Lower leg skin (tissue), 3 donors: ENCODE measurements around the gene BPIFB3.

ENCODE experiments used
- CTCF ChIP-seq, 3 donors: fragments of 450-650 bp; IDR thresholded peaks; one replicate each; pipeline ENCODE4 v1.5.1; 2016; ENCODE audit warnings: antibody characterized with exemption in 3 of 3, mild to moderate bottlenecking in 3 of 3, moderate library complexity in 2 of 3
- POLR2A ChIP-seq, 2 donors: fragments of 450-650 bp; IDR thresholded peaks; one replicate each; pipeline ENCODE4 v1.6.1; 2016 to 2017; ENCODE audit warnings: antibody characterized with exemption in 2 of 2, mild to moderate bottlenecking in 1 of 2, moderate library complexity in 1 of 2

- TF ChIP-seq CTCF (IDR thresholded peaks at IDR 0.05) (no peak), POLR2A (IDR thresholded peaks at IDR 0.05) (no peak)
Observed at GRCh38 chr20:33071198-33071597, 17.5 kb downstream of the BPIFB3 start.
